Prostate gland (tissue), 2 donors: ENCODE measurements around the gene SOHLH1.

Experiments used
- CTCF ChIP-seq, 4 experiments: fragments of 200-600 bp in 2 of 4; fragments of 450-650 bp in 2 of 4; sonication (generic) in 2 of 4; IDR thresholded peaks; 1 replicate in 3 of 4; 2 replicates in 1 of 4; pipeline ENCODE4 v1.5.1; 2016 to 2019; ENCODE audit warnings: antibody characterized with exemption in 4 of 4, mild to moderate bottlenecking in 2 of 4, moderate library complexity in 2 of 4
- POLR2AphosphoS5 ChIP-seq: sonication (generic); formaldehyde crosslinking; IDR thresholded peaks from one replicate; pipeline ENCODE4 v1.6.1; 2017; ENCODE audit warnings: antibody characterized with exemption

- TF ChIP-seq POLR2AphosphoS5 (no peak), CTCF (IDR thresholded peaks at IDR 0.05) (no peak)
These were observed 20.2 kb upstream of the SOHLH1 start for GRCh38 chr9:135719472-135719871.
